Gastroesophageal sphincter (tissue), 3 donors: ENCODE measurements around the gene VWA8.

Experiments used
- CTCF ChIP-seq, 4 experiments: fragments of 200-600 bp in 2 of 4; fragments of 450-650 bp in 2 of 4; sonication (generic) in 1 of 4; IDR thresholded peaks; one replicate each; pipeline ENCODE4 v1.5.1; 2017 to 2019; ENCODE audit warnings: antibody characterized with exemption in 4 of 4, mild to moderate bottlenecking in 2 of 4, moderate library complexity in 2 of 4
- POLR2A ChIP-seq, 2 donors: fragments of 450-650 bp; IDR thresholded peaks; one replicate each; pipeline ENCODE4 v1.6.1; 2017; ENCODE audit warnings: antibody characterized with exemption in 2 of 2, mild to moderate bottlenecking in 2 of 2, moderate library complexity in 1 of 2

GRCh38 chr13:41827507-41828213 is 133.2 kb downstream of the VWA8 start:
- TF ChIP-seq CTCF (IDR thresholded peaks at IDR 0.05) (no peak), POLR2A (IDR thresholded peaks at IDR 0.05) (no peak)
